HUES6 (cell line): ENCODE measurements around the gene G0S2.

Experiments used
- H3K27ac ChIP-seq: 2 replicates; pipeline ENCODE4 v1.7.0; 2013; ENCODE audit warnings: low read depth, mild to moderate bottlenecking, low read length, inconsistent platforms
- H3K27me3 ChIP-seq: 2 replicates; pipeline ENCODE4 v1.6.1; 2013; ENCODE audit warnings: low read length; ENCODE audit not compliant: control insufficient read depth, insufficient read depth
- H3K36me3 ChIP-seq: 2 replicates; pipeline ENCODE4 v1.6.1; 2013; ENCODE audit warnings: low read length; ENCODE audit not compliant: control insufficient read depth, insufficient read depth
- H3K4me1 ChIP-seq: 2 replicates; pipeline ENCODE4 v1.6.1; 2013; ENCODE audit warnings: low read length; ENCODE audit not compliant: control insufficient read depth, insufficient read depth
- H3K4me3 ChIP-seq: 2 replicates; pipeline ENCODE4 v1.5.1; 2013; ENCODE audit warnings: low read depth, low read length
- H3K9ac ChIP-seq: one replicate; pipeline ENCODE4 v1.6.1; 2013; ENCODE audit warnings: mild to moderate bottlenecking, low read length
- H3K9me3 ChIP-seq: 2 replicates; pipeline ENCODE4 v1.6.1; 2013; ENCODE audit warnings: low read depth, low read length; ENCODE audit not compliant: control insufficient read depth, insufficient read depth

G0S2 gene

DNA sequence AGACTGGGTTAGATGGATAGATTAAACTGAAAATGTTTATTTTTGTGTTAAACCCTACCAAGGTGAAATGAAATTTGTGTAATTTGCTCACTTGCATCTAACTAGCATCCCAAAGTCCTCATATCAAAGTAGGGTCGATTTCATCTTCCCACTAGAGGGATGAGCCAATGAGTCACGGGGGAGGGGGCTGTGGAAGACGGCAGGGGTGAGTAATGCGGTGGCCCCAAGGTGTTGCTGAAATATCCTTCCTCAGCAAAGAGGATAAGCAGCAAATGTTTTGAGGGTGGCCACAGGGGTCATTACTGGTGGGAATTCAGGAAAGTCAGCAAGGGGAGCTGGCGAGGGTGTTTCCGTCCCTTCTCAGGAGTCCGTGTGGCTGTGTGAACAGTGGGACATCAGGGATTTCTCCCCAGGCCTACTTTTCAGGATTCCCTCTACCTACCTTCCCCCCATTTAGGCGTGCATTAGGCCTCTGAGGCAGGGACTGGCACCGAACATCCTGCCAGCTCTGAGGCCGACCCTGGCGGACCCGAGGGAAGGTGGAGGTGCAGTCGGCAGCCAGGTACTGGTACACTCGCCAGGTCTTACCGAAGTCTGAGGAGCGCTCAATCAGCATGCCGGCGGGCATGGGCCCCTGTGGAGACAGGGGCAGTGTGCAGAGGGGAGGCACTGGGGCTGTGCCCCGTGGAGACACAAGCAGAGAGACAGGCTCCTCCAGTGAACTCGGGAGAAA is 41.0 kb upstream of the G0S2 start:
- Histone ChIP-seq H3K4me1 (peaks cover 20% of the 10 kb centered on the region), H3K4me3 (no peak overlapping the region), H3K27me3 (no peaks in the 10 kb centered on the region)

DNA sequence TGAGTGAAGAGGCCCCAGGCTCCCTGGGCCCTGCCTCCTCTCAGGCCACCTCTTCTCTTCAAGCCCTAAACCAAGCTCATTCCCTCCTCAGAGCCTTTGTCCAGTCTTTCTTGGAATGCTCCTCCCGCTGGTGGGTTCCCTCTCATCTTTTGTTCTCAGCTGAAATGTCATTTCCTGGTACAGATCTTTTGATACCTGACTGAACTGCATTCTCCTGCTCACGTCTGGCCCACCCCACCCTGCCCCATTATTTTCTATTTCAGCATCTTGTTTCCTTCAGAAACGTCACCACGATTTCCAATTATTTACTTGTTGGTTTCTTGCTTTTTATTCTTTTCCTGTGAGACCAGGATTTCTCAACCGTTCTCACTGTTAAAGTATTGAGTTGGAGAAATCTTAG is 39.4 kb upstream of the G0S2 start:
- no peak overlapping the region for H3K9ac ChIP-seq

More for the DNA sequence above, 41.0 kb upstream of the G0S2 start:
- Histone ChIP-seq H3K36me3 (no peaks in the 10 kb centered on the region), H3K9me3 (no peaks in the 10 kb centered on the region), H3K27ac (no peak overlapping the region), H3K9ac (no peak overlapping the region)

DNA sequence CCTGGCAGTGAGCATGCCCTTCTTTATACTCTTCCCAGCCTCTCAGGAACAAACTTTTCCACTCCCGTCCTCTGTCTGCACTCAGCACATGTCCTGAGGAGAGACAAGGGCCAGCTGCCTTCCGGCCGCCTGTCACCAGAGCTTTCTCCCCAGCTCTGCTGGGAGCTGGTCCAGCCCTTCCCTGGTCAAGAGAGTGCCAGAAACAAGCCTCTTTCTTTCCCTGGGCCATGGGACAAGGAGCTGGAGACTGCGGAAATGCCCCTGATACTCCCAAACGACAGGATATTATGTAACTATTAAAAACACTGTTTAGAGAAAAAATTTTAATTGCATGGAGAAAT is 33.4 kb upstream of the G0S2 start:
- H3K4me1 ChIP-seq, result peaks cover 13% of the 10 kb centered on the region
- H3K27ac ChIP-seq, result no peak overlapping the region
- no peaks in the 10 kb centered on the region for H3K36me3 ChIP-seq
- H3K4me3 ChIP-seq, result no peak overlapping the region
- H3K9me3 ChIP-seq, result no peaks in the 10 kb centered on the region
- H3K9ac ChIP-seq, result no peak overlapping the region
- H3K27me3 ChIP-seq, result no peaks in the 10 kb centered on the region

More for the DNA sequence above, 39.4 kb upstream of the G0S2 start:
- H3K9me3 ChIP-seq, result no peaks in the 10 kb centered on the region
- no peaks in the 10 kb centered on the region for H3K36me3 ChIP-seq
- no peak overlapping the region for H3K4me3 ChIP-seq
- no peak overlapping the region for H3K27ac ChIP-seq
- H3K4me1 ChIP-seq, result peaks cover 4% of the 10 kb centered on the region
- no peaks in the 10 kb centered on the region for H3K27me3 ChIP-seq

DNA sequence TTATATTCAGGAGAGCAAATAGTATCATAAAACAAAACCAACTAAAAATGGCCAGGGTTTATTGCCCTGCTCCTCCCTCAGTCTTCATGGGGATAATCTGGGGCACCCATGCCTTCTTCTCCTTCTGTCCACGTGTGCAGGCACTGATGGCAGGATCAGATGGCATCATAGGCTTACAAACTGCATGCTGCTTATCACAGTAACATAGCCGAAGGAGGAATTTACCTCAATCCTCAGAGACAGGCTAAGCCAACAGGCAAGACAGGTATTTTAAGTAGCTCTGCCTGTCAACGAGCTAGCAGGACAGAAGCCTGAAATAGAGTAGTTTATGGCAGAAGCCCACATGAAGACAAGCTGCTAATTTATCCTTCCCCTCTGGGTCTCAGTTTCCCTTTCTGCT is 32.4 kb upstream of the G0S2 start:
- H3K4me1 ChIP-seq, result peaks cover 13% of the 10 kb centered on the region
- no peaks in the 10 kb centered on the region for H3K27me3 ChIP-seq
- no peaks in the 10 kb centered on the region for H3K9me3 ChIP-seq
- no peaks in the 10 kb centered on the region for H3K36me3 ChIP-seq
- H3K9ac ChIP-seq, result no peak overlapping the region
- no peak overlapping the region for H3K4me3 ChIP-seq
- no peak overlapping the region for H3K27ac ChIP-seq

DNA sequence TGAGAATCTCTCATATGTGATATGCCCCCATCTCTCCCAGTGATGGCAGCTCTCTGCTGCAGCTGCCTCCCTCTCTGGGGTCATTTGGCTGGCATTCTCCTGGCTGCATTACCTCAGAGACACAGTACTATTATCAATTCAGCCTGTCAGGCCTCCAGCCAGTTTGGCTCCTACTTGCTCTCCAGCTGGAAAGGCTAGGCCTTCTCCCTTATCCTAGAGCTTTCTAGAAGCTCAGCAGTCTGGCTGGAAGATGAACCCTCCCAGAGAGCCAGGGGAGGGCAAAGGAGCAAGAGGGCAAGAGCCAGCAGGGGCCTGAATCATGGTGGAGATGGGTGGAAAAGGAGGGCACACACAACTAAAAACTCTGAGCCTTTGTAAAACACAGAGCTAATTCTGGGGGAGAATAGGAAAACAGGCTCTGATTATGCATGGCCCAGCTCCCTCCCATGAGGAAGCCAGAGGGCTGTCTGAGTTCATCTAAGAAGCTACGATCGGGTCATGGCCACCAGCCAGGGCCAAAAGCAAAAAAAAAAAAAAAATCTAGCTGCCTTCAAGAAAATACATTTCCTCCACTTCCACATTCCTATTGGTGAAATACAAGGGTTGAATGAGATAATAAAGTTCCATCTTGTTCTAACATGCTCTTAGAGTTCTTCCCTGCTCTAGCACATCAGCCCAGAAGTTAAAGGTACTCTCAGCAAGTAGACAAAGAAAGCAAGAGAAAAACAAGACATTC is 31.8 kb upstream of the G0S2 start:
- Histone ChIP-seq H3K27ac (no peak overlapping the region), H3K4me3 (no peak overlapping the region), H3K27me3 (no peaks in the 10 kb centered on the region), H3K36me3 (no peaks in the 10 kb centered on the region), H3K9me3 (no peaks in the 10 kb centered on the region), H3K9ac (no peak overlapping the region), H3K4me1 (peaks cover 13% of the 10 kb centered on the region)

DNA sequence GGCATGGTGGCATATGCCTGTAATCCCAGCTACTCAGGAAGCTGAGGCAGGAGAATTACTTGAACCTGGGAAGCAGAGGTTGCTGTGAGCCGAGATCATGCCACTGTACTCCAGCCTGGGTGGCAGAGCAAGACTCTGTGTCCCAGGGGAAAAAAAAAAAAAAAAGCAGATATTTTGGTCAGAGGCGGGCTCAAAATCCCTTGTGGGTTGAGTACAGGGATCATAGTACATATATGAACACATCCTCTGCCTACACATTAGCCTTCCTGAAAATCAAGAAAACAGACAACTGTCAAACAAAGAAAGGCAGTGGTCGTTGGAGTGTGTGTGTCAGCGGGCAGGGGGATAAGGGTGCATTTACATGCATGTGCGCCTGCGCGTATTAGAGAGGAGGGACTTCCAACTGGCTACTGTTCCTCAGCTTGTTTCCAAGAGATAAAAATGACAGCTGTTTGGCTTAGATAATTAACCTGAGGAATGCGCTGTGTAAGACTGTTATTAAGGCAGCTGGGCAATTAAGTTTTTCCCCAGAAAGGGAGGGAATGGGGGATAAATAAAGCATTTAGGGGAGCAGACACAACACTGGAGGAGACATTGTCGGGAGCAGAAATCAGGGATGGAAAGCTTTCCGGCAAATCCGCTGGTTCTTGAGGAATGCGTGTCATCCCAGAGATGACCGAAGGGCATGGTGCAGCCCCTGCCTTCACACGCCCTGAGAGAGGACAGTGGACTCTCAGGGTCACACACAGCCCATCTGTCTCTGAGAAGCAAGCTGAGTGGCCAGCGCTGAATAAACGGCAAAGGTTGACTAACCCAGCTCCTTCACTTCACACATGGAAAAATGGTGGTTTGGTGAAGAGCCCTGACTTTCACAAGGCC is 29.4 kb upstream of the G0S2 start:
- no peaks in the 10 kb centered on the region for H3K27me3 ChIP-seq
- peaks cover 13% of the 10 kb centered on the region for H3K4me1 ChIP-seq
- H3K9me3 ChIP-seq, result no peaks in the 10 kb centered on the region
- no peak overlapping the region for H3K27ac ChIP-seq
- no peak overlapping the region for H3K4me3 ChIP-seq
- H3K9ac ChIP-seq, result no peak overlapping the region
- no peaks in the 10 kb centered on the region for H3K36me3 ChIP-seq

DNA sequence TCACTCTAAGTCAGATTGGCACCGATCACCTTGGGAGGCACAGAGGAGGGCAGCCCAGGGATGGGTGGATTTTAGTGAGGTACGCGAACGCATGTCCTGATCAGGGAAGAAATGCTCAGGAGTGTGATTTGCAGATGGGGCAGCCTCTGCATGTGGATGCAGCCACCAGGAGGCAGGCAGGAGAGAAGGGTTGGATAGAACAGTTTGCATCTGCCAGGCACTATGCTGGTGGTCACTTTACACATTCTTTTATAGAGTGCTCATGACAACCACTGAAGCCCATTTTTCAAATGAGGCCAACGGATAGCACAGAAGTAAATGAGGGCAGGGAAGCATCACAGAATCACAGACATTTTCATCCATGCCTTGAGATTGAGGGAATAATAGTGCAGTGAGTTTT is 28.7 kb upstream of the G0S2 start:
- H3K4me3 ChIP-seq, result no peak overlapping the region
- H3K9me3 ChIP-seq, result no peaks in the 10 kb centered on the region
- peaks cover 15% of the 10 kb centered on the region for H3K4me1 ChIP-seq
- H3K27ac ChIP-seq, result no peak overlapping the region
- no peaks in the 10 kb centered on the region for H3K36me3 ChIP-seq
- H3K27me3 ChIP-seq, result no peaks in the 10 kb centered on the region
- no peak overlapping the region for H3K9ac ChIP-seq

DNA sequence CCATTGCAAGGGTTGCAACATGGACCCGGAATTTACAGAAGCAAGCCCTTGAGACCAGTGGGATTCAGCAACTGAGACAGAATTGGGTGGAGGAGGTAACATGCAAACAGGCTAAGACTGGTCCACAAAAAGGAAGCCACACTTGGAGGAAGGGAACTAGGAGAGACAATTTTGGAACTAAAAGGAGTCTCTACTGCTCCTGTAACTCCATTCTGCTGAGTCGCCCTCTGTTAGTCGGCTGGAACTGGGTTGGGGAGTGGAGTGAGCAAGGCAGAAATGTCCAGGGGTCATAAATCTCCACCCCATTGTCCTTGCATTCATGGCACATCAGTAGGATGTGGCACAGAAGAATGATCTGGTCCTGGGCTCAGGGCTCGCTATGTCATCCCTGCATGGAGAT is 28.1 kb upstream of the G0S2 start:
- no peaks in the 10 kb centered on the region for H3K9me3 ChIP-seq
- H3K27ac ChIP-seq, result no peak overlapping the region
- H3K36me3 ChIP-seq, result no peaks in the 10 kb centered on the region
- H3K27me3 ChIP-seq, result no peaks in the 10 kb centered on the region
- H3K4me3 ChIP-seq, result no peak overlapping the region
- H3K9ac ChIP-seq, result no peak overlapping the region
- peaks cover 13% of the 10 kb centered on the region; the same call in 1 of the 2 replicates for H3K4me1 ChIP-seq

DNA sequence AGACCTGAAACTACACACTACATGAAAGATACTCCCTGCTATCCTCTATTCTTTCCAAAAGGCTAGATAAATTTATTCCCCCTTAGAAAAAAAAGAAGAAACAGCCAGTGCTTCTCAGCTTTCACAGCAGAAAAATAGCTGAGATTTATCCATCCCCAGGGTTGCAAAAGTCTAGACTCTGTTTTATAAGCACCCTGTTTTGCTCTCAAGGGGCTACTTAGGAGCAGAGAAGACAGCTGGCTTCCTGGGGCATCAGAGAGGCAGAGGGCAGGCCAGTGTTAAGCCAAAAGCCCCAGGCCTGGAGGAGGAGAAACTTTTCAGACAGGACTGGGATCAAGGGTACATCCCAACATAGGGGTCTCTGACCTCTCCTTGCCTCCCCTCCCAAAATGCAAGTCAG is 26.9 kb upstream of the G0S2 start:
- no peak overlapping the region for H3K27ac ChIP-seq
- H3K4me3 ChIP-seq, result no peak overlapping the region
- H3K4me1 ChIP-seq, result peaks cover 25% of the 10 kb centered on the region
- H3K9ac ChIP-seq, result no peak overlapping the region
- H3K27me3 ChIP-seq, result no peaks in the 10 kb centered on the region
- H3K9me3 ChIP-seq, result no peaks in the 10 kb centered on the region
- no peaks in the 10 kb centered on the region for H3K36me3 ChIP-seq

DNA sequence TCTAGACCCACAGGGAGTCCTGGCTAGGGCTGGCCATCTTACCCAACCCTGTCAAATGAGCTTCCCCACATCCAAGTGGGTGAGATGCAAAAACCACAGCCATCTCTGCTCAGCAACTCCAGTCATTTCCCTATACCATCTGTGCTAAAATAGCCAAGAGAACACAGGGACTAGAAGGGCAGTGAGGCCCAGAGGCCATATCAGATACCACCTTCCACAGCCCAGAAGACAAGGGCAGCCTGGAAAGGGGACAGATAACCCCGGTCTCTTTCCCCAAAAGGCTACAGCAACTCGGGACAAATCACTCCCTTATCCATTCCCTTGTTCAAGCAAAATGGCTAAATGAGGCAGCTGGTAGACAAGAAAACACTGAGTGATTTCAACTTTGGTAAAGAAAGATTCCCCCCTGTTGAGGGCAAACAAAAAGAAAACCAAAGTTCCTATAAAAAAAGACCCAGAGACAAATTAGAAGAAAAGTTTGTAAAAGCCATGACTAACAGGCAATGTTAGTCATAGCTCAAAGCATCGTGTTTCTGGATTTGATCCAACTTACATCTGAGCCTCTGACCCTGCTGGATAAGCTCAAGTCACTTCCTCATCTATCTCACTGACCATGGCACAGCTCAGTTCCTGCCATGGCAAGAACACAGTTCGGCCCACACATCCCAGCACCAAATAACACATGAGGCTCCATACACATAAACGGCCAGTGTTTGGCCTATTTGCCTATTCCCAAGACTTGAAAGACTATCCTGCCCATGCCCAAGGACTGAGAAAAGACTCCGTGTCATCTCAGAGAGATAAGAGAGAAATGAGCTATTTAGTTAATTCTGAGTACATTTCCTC is 26.1 kb upstream of the G0S2 start:
- peaks cover 30% of the 10 kb centered on the region for H3K4me1 ChIP-seq
- H3K9ac ChIP-seq, result no peak overlapping the region
- H3K27me3 ChIP-seq, result no peaks in the 10 kb centered on the region
- no peak overlapping the region for H3K4me3 ChIP-seq
- no peaks in the 10 kb centered on the region for H3K9me3 ChIP-seq
- H3K36me3 ChIP-seq, result no peaks in the 10 kb centered on the region
- no peak overlapping the region for H3K27ac ChIP-seq
